Activated effector memory CD4-positive, alpha-beta T cell treated with Interleukin-2 at 50 U/mL for 16 hours (primary cell): Measurements from ENCODE around the gene OR8G1.
"Not testable (repeated sequence)": the region's sequence is repeated elsewhere in the genome, so short reads cannot be mapped to it uniquely, and the experiment has no call there.

Experiments
- DNase-seq: peaks from one replicate; pipeline ENCODE4 v3.0.0-alpha.2; 2020

OR8G1 gene

GRCh38 chr11:124240621-124241397 lies at the start of gene OR8G1:
Gene OR8G1, plus strand, starts transcription at chr11:124241095. Its CDS starts 8,581 bp downstream, at chr11:124249676.
- no peak for DNase-seq

- DNase-seq, result no peak
Observed at GRCh38 chr11:124193221-124194010, 47.5 kb upstream of the OR8G1 start.

- no peak for DNase-seq
Observed at GRCh38 chr11:124194293-124195188, 46.4 kb upstream of the OR8G1 start.

GRCh38 chr11:124195189-124195734 lies 45.6 kb upstream of the OR8G1 start:
- DNase-seq, result no peak

- DNase-seq, result no peak
Observed at GRCh38 chr11:124197999-124198398, 42.9 kb upstream of the OR8G1 start.

GRCh38 chr11:124198897-124199296 lies 42.0 kb upstream of the OR8G1 start:
- DNase-seq, result no peak

GRCh38 chr11:124199702-124200101 lies 41.2 kb upstream of the OR8G1 start:
- DNase-seq, result no peak

- no peak for DNase-seq
Observed at GRCh38 chr11:124200671-124201070, 40.2 kb upstream of the OR8G1 start.

GRCh38 chr11:124202951-124203350 lies 37.9 kb upstream of the OR8G1 start:
- no peak for DNase-seq

GRCh38 chr11:124204008-124204407 lies 36.9 kb upstream of the OR8G1 start:
- no peak for DNase-seq

GRCh38 chr11:124207102-124207792 lies 33.6 kb upstream of the OR8G1 start:
- no peak for DNase-seq

- no peak for DNase-seq
Observed at GRCh38 chr11:124209824-124210357, 31.0 kb upstream of the OR8G1 start.

- DNase-seq, result no peak
Observed at GRCh38 chr11:124210421-124210820, 30.5 kb upstream of the OR8G1 start.

- no peak for DNase-seq
Observed at GRCh38 chr11:124211321-124211720, 29.6 kb upstream of the OR8G1 start.

GRCh38 chr11:124214027-124214426 lies 26.9 kb upstream of the OR8G1 start:
- DNase-seq, result no peak

GRCh38 chr11:124219126-124219525 lies 21.8 kb upstream of the OR8G1 start:
- no peak for DNase-seq

- DNase-seq, result no peak
Observed at GRCh38 chr11:124222407-124222806, 18.5 kb upstream of the OR8G1 start.

GRCh38 chr11:124224618-124225423 lies 16.1 kb upstream of the OR8G1 start:
- not testable (repeated sequence) for DNase-seq

- no peak for DNase-seq
Observed at GRCh38 chr11:124225471-124225870, 15.4 kb upstream of the OR8G1 start.

GRCh38 chr11:124233376-124233775 lies 7.5 kb upstream of the OR8G1 start:
- DNase-seq, result no peak

GRCh38 chr11:124238512-124238911 lies 2.4 kb upstream of the OR8G1 start:
- no peak for DNase-seq
